CD14-positive monocyte (primary cell): ENCODE results near the gene TMEFF1. TPM values are rescaled to one million over a fixed set of nuclear protein-coding genes. Genes with fewer than 3 reads are reported as not detected.

Experiments used
- DNase-seq, 3 donors: peaks; one replicate each; pipeline ENCODE4 v3.0.0-alpha.2; 2011 to 2022
- H2AFZ ChIP-seq: 2 replicates; pipeline ENCODE4 v1.6.0; 2012; ENCODE audit warnings: mild to moderate bottlenecking, low read depth, low read length, inconsistent platforms; ENCODE audit not compliant: insufficient read depth, poor library complexity, severe bottlenecking
- H3K27ac ChIP-seq, 2 donors: 1 replicate in 1 of 2; 2 replicates in 1 of 2; pipeline ENCODE4 v1.5.1; 2012 to 2013; ENCODE audit warnings: low read length in 2 of 2, control low read depth in 1 of 2, inconsistent platforms in 1 of 2, low read depth in 1 of 2, mild to moderate bottlenecking in 1 of 2
- H3K27me3 ChIP-seq, 2 donors: one replicate each; pipeline versions ENCODE4 v1.6.0 to v1.6.1; 2011 to 2013; ENCODE audit warnings: low read length in 2 of 2; ENCODE audit not compliant: control insufficient read depth in 2 of 2, insufficient read depth in 2 of 2
- H3K36me3 ChIP-seq, 2 donors: replicated peaks in 1 of 2; 1 replicate in 1 of 2; 2 replicates in 1 of 2; pipeline versions ENCODE4 v1.5.1 to v1.6.1; 2012 to 2013; ENCODE audit warnings: low read length in 2 of 2, control low read depth in 1 of 2, inconsistent platforms in 1 of 2, mild to moderate bottlenecking in 1 of 2; ENCODE audit not compliant: insufficient read depth in 2 of 2, control insufficient read depth in 1 of 2
- H3K4me1 ChIP-seq, 2 donors: 1 replicate in 1 of 2; 2 replicates in 1 of 2; pipeline versions ENCODE4 v1.5.1 to v1.6.1; 2012 to 2013; ENCODE audit warnings: low read length in 2 of 2, control low read depth in 1 of 2, inconsistent platforms in 1 of 2, mild to moderate bottlenecking in 1 of 2, moderate library complexity in 1 of 2; ENCODE audit not compliant: insufficient read depth in 2 of 2, control insufficient read depth in 1 of 2
- H3K4me2 ChIP-seq: replicated peaks from 2 replicates; pipeline ENCODE3; 2012; ENCODE audit warnings: low read length, moderate library complexity, mild to moderate bottlenecking; ENCODE audit not compliant: poor library complexity, severe bottlenecking; ENCODE audit errors: extremely low read depth
- H3K4me3 ChIP-seq, 3 experiments: fragments of 200-600 bp in 1 of 3; sonication (generic) in 1 of 3; replicated peaks in 1 of 3; 1 replicate in 2 of 3; 2 replicates in 1 of 3; pipeline ENCODE4 v1.5.1; 2011 to 2013; ENCODE audit warnings: low read length in 3 of 3, mild to moderate bottlenecking in 3 of 3, control low read depth in 2 of 3, low read depth in 2 of 3, inconsistent platforms in 1 of 3, moderate library complexity in 1 of 3
- H3K79me2 ChIP-seq: 2 replicates; pipeline ENCODE4 v1.6.0; 2012; ENCODE audit warnings: mild to moderate bottlenecking, control low read depth, inconsistent platforms, low read length, moderate library complexity; ENCODE audit not compliant: insufficient read depth
- H3K9ac ChIP-seq: 2 replicates; pipeline ENCODE4 v1.6.0; 2017; ENCODE audit warnings: low read length, mild to moderate bottlenecking; ENCODE audit not compliant: insufficient read depth, poor library complexity, severe bottlenecking
- H3K9me3 ChIP-seq, 2 donors: replicated peaks in 1 of 2; 1 replicate in 1 of 2; 2 replicates in 1 of 2; pipeline versions ENCODE4 v1.5.1 to v1.6.1; 2012 to 2013; ENCODE audit warnings: low read length in 2 of 2, control low read depth in 1 of 2; ENCODE audit not compliant: control insufficient read depth in 1 of 2, insufficient read depth in 1 of 2
- H4K20me1 ChIP-seq: 2 replicates; pipeline ENCODE4 v1.6.0; 2012; ENCODE audit warnings: mild to moderate bottlenecking, low read length, control low read depth, moderate library complexity; ENCODE audit not compliant: insufficient read depth
- H3K27ac Mint-ChIP-seq, 7 donors: one replicate each; pipeline ENCODE4 v1.8.0; 2020; ENCODE audit warnings: mild to moderate bottlenecking in 7 of 7, mixed read lengths in 7 of 7, moderate library complexity in 6 of 7, inconsistent platforms in 2 of 7
- H3K27me3 Mint-ChIP-seq, 3 donors: one replicate each; pipeline ENCODE4 v1.8.0; 2021 to 2022; ENCODE audit warnings: low read depth in 3 of 3, mild to moderate bottlenecking in 3 of 3, mixed read lengths in 3 of 3, moderate library complexity in 3 of 3, inconsistent platforms in 1 of 3
- H3K36me3 Mint-ChIP-seq, 2 donors: one replicate each; pipeline ENCODE4 v1.8.0; 2020; ENCODE audit warnings: mixed read lengths in 2 of 2, inconsistent platforms in 1 of 2, mild to moderate bottlenecking in 1 of 2
- H3K4me1 Mint-ChIP-seq: one replicate; pipeline ENCODE4 v1.8.0; 2020; ENCODE audit warnings: mild to moderate bottlenecking, mixed read lengths
- H3K4me3 Mint-ChIP-seq, 2 donors: one replicate each; pipeline ENCODE4 v1.8.0; 2020; ENCODE audit warnings: mild to moderate bottlenecking in 2 of 2, mixed read lengths in 2 of 2, moderate library complexity in 1 of 2
- H3K9me3 Mint-ChIP-seq, 7 donors: one replicate each; pipeline ENCODE4 v1.8.0; 2020 to 2022; ENCODE audit warnings: mixed read lengths in 7 of 7, mild to moderate bottlenecking in 6 of 7, moderate library complexity in 6 of 7, inconsistent platforms in 2 of 7
- WGBS: methylation state at CpG from one replicate; pipeline ENCODE4 v1.1.5; 2013; ENCODE audit warnings: missing lambda C conversion rate; ENCODE audit not compliant: insufficient coverage; 5-methylcytosine and 5-hydroxymethylcytosine counted together
- intact Hi-C, 2 donors: fragments of 100-400 bp; cut with micrococcal nuclease; formaldehyde crosslinking; loops; one replicate each; pipeline versions ENCODE4 v1.15.0 to v1.15.1; 2023
- polyA plus RNA-seq, 3 donors: library from polyadenylated mRNA; depleted of rRNA in 1 of 3; unstranded in 2 of 3; stranded (reverse) in 1 of 3; fragments of 300-500 nt in 2 of 3; fragments of >200 nt in 1 of 3; fragmentation: Illumina TruSeq in 2 of 3; gene quantifications; 1 replicate in 2 of 3; 2 replicates in 1 of 3; pipeline ENCODE4 v1.2.3, GENCODE V29; 2012 to 2021
- TF ChIP-seq, protein P1 (sequence below): fragments of 200-600 bp; IDR thresholded peaks from one replicate; pipeline ENCODE4 v1.8.0; 2022; ENCODE audit warnings: antibody characterized with exemption, mild to moderate bottlenecking

Gene TMEFF1
- polyA plus RNA-seq, 3 donors = not detected

DNA sequence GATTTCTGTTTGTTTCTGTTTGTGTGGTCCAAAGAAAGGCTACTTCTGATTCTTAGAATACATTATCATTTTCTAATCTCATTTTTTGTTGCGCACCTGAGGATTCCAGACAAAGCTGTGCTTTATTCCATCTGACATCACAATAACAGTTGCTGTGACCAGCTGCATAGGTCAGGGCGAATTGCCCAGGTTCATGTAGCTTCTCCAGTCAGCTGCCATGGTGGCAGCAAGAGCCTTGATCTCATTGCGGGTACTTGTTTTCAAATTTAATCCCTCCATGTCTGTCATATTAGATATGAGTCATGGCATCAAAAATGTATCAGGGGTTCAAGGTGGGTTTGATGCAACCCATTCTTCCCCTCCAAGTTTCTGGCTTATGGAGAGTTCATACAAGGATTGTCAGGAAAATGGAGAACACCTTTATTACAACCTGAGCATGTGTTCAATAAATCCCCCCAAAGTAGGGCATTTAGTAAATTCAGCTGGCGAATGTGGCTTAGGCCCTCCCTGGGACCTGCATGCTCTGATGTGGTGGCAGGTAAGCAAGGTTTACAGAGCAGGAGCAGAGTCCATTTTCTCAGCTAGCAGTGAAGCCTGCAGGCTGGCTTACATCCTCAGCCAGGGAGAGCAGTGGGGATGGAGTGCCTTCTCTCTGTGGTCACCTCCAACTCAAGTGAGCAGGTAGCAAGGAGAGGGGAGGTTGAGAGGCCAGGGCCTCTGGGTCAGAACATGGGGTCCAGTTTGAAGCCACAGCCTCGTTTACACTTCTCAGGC is 118.9 kb downstream of the TMEFF1 start:
- no peaks in the 10 kb centered on the region for H3K36me3 ChIP-seq
- H3K27ac ChIP-seq = no peak overlapping the region
- TF ChIP-seq, protein P1, sequence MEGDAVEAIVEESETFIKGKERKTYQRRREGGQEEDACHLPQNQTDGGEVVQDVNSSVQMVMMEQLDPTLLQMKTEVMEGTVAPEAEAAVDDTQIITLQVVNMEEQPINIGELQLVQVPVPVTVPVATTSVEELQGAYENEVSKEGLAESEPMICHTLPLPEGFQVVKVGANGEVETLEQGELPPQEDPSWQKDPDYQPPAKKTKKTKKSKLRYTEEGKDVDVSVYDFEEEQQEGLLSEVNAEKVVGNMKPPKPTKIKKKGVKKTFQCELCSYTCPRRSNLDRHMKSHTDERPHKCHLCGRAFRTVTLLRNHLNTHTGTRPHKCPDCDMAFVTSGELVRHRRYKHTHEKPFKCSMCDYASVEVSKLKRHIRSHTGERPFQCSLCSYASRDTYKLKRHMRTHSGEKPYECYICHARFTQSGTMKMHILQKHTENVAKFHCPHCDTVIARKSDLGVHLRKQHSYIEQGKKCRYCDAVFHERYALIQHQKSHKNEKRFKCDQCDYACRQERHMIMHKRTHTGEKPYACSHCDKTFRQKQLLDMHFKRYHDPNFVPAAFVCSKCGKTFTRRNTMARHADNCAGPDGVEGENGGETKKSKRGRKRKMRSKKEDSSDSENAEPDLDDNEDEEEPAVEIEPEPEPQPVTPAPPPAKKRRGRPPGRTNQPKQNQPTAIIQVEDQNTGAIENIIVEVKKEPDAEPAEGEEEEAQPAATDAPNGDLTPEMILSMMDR = no peak
- no peak overlapping the region for H3K4me3 ChIP-seq
- Mint-ChIP-seq H3K27ac (no peak overlapping the region), H3K36me3 (no peaks in the 10 kb centered on the region), H3K4me3 (peak overlapping the region in 1 of 2 donors; percentile 17), H3K9me3 (peaks cover 0 to 2% (median 0%) of the 10 kb centered on the region in 7 donors), H3K4me1 (peaks cover 1% of the 10 kb centered on the region), H3K27me3 (peaks cover 2 to 9% (median 8%) of the 10 kb centered on the region in 3 donors)
- no peaks in the 10 kb centered on the region for H3K4me1 ChIP-seq
- H2AFZ ChIP-seq = no peak overlapping the region
- no peaks in the 10 kb centered on the region for H3K9me3 ChIP-seq
- DNase-seq = no peak
- no peaks in the 10 kb centered on the region for H3K79me2 ChIP-seq
- intact Hi-C loops = no loop called here
- no peaks in the 10 kb centered on the region for H3K27me3 ChIP-seq
- no peak overlapping the region for H3K9ac ChIP-seq
- 81% methylated on average over 3 of the region's 5 CpGs for WGBS
- H4K20me1 ChIP-seq = no peaks in the 10 kb centered on the region
- H3K4me2 ChIP-seq = no peak overlapping the region

DNA sequence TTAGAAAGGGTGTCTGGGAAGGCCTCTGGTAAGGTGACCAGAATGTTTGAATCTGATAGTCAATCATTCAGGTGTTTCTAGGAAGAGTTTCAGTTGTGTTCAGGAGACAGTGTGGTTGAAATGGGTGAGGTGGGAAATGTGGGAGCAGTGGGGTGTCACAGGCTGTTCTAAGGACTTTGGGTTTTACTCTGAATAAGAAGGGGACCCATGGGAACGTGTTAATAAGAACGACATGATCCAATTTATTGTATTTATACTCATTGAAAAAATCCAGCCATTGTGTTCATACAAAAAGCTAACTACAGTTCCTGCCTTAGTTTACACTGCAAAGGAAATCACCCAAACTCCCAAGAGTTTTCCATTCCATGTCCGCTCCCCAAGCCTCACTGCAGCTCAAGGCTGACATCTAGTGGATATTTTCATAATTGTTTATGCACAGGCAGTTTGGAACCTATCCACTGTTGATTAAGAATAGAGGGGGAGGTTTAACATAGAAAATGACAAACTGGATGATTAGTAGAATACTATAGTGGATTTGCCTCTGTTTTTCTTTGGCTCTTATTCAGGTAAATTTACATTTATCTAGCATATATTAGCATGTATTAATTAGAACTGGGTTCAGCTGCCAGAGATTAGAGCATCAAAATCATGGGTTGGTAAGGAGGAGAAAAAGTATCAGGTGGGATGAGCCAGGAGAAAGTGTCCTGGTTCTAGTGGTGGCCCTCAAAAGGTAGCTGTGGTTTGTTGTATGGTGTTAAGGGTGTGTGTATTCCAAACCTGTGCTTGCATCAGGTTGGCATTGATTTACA is 122.6 kb downstream of the TMEFF1 start:
- Histone ChIP-seq H3K9ac (no peak overlapping the region), H3K4me2 (no peak overlapping the region), H2AFZ (no peak overlapping the region), H3K9me3 (no peaks in the 10 kb centered on the region), H3K4me1 (peaks cover 10% of the 10 kb centered on the region in 2 donors), H3K36me3 (no peaks in the 10 kb centered on the region), H4K20me1 (no peaks in the 10 kb centered on the region), H3K27me3 (peaks cover 5 to 9% of the 10 kb centered on the region in 2 donors), H3K79me2 (no peaks in the 10 kb centered on the region), H3K27ac (no peak overlapping the region), H3K4me3 (no peak overlapping the region)
- H3K27ac Mint-ChIP-seq = peak overlapping the region in 1 of 7 donors; percentile 51
- H3K4me3 Mint-ChIP-seq = peak overlapping the region in 1 of 2 donors; percentile 22
- TF ChIP-seq, protein P1 = peak; percentile 79
- WGBS = 60% methylated on average over 2 of the region's 3 CpGs
- DNase-seq = peak in 2 of 3 donors; percentile 22 to 23
- peaks cover 0 to 5% (median 0%) of the 10 kb centered on the region in 7 donors for H3K9me3 Mint-ChIP-seq
- peaks cover 14% of the 10 kb centered on the region for H3K4me1 Mint-ChIP-seq
- intact Hi-C loops = no loop called here
- H3K27me3 Mint-ChIP-seq = peaks cover 19 to 28% (median 23%) of the 10 kb centered on the region in 3 donors
- H3K36me3 Mint-ChIP-seq = no peaks in the 10 kb centered on the region
